H1 (cell line): ENCODE measurements around the gene FBXO46. TPM values are rescaled to one million over a fixed set of nuclear protein-coding genes. Genes with fewer than 3 reads are reported as not detected.

ENCODE experiments used
- CTCF ChIA-PET: fragments of 300-600 bp; sonication (Branson Sonifier 250); formaldehyde crosslinking; loops from one replicate; lab custom pipeline; 2021; ENCODE audit not compliant: partially characterized antibody; lab: Charles Lee
- POLR2A ChIA-PET: fragments of 300-600 bp; sonication (Branson Sonifier 250); formaldehyde crosslinking; loops from one replicate; lab custom pipeline; 2021; ENCODE audit warnings: inconsistent platforms; ENCODE audit not compliant: partially characterized antibody; lab: Charles Lee
- DNase-seq, 2 experiments: peaks; one replicate each; pipeline versions ENCODE4 v3.0.0 to v3.0.0-alpha.2; 2010 to 2022; ENCODE audit warnings: low spot score in 2 of 2, low read depth in 1 of 2, mixed read lengths in 1 of 2
- FAIRE-seq: peaks from 2 replicates; lab custom pipeline; 2011; peaks lifted over from hg19 to GRCh38; lab: Jason Lieb, UNC
- H2AFZ ChIP-seq: 2 replicates; pipeline ENCODE4 v1.8.1; 2012; ENCODE audit warnings: low read length, inconsistent platforms
- H2AK5ac ChIP-seq: 2 replicates; pipeline ENCODE4 v1.6.1; 2013; ENCODE audit warnings: low read depth, low read length
- H2BK120ac ChIP-seq: replicated peaks from 2 replicates; pipeline ENCODE3; 2013; ENCODE audit warnings: low read depth, low read length, inconsistent platforms
- H2BK12ac ChIP-seq: 2 replicates; pipeline ENCODE4 v1.6.1; 2013; ENCODE audit warnings: low read depth, low read length
- H2BK15ac ChIP-seq: 2 replicates; pipeline ENCODE4 v1.6.1; 2013; ENCODE audit warnings: low read length
- H2BK20ac ChIP-seq: 2 replicates; pipeline ENCODE4 v1.6.1; 2013; ENCODE audit warnings: low read length
- H2BK5ac ChIP-seq: 2 replicates; pipeline ENCODE4 v1.6.1; 2013; ENCODE audit warnings: low read depth, low read length
- H3K14ac ChIP-seq: 2 replicates; pipeline ENCODE4 v1.6.1; 2013; ENCODE audit warnings: inconsistent platforms; ENCODE audit not compliant: insufficient read length
- H3K18ac ChIP-seq: 2 replicates; pipeline ENCODE4 v1.6.1; 2013; ENCODE audit warnings: low read length; ENCODE audit errors: extremely low read depth
- H3K23ac ChIP-seq: 2 replicates; pipeline ENCODE4 v1.6.1; 2013; ENCODE audit warnings: inconsistent platforms; ENCODE audit not compliant: insufficient read length
- H3K23me2 ChIP-seq: 2 replicates; pipeline ENCODE4 v1.6.1; 2013; ENCODE audit warnings: low read depth, low read length
- H3K27ac ChIP-seq: 2 replicates; pipeline ENCODE4 v1.6.1; 2011; ENCODE audit warnings: low read depth, low read length, inconsistent platforms
- H3K27me3 ChIP-seq, 4 experiments: replicated peaks in 1 of 4; 1 replicate in 1 of 4; 2 replicates in 3 of 4; pipeline versions ENCODE4 v1.6.1 to v1.8.1; 2011 to 2013; ENCODE audit warnings: low read length in 3 of 4, mild to moderate bottlenecking in 3 of 4, inconsistent platforms in 2 of 4, mixed read lengths in 2 of 4, moderate library complexity in 1 of 4; ENCODE audit not compliant: control insufficient read depth in 3 of 4, insufficient read depth in 3 of 4; ENCODE audit errors: extremely low read depth in 1 of 4
- H3K36me3 ChIP-seq, 4 experiments: 2 replicates each; pipeline versions ENCODE4 v1.6.1 to v1.8.1; 2011 to 2013; ENCODE audit warnings: mild to moderate bottlenecking in 4 of 4, low read length in 3 of 4, moderate library complexity in 2 of 4, control low read depth in 1 of 4, inconsistent platforms in 1 of 4; ENCODE audit not compliant: insufficient read depth in 4 of 4, control insufficient read depth in 2 of 4
- H3K4ac ChIP-seq: replicated peaks from 2 replicates; pipeline ENCODE3; 2013; ENCODE audit warnings: low read length, low read depth, mixed read lengths, inconsistent platforms; ENCODE audit not compliant: insufficient read length
- H3K4me1 ChIP-seq, 4 experiments: replicated peaks in 1 of 4; 1 replicate in 1 of 4; 2 replicates in 3 of 4; pipeline versions ENCODE4 v1.6.1 to v1.8.1; 2011 to 2013; ENCODE audit warnings: low read length in 3 of 4, inconsistent platforms in 2 of 4, mixed read lengths in 1 of 4; ENCODE audit not compliant: insufficient read depth in 4 of 4, control insufficient read depth in 3 of 4
- H3K4me2 ChIP-seq, 2 experiments: 2 replicates each; pipeline versions ENCODE4 v1.6.1 to v1.8.1; 2011 to 2013; ENCODE audit warnings: low read depth in 2 of 2, low read length in 2 of 2, control low read depth in 1 of 2, inconsistent platforms in 1 of 2, mild to moderate bottlenecking in 1 of 2; ENCODE audit not compliant: insufficient read depth in 1 of 2
- H3K4me3 ChIP-seq, 4 experiments: fragments of 200-600, 300-600 bp in 1 of 4; sonication (generic), shearing (Covaris generic), sonication (Bioruptor Twin) in 1 of 4; 2 replicates each; pipeline versions ENCODE4 v1.5.1 to v1.8.1; 2011 to 2016; ENCODE audit warnings: low read length in 4 of 4, low read depth in 3 of 4, control low read depth in 2 of 4, inconsistent platforms in 2 of 4, mild to moderate bottlenecking in 2 of 4, mixed read lengths in 1 of 4, moderate library complexity in 1 of 4; ENCODE audit not compliant: insufficient read depth in 2 of 4; ENCODE audit errors: extremely low read depth in 1 of 4
- H3K56ac ChIP-seq: replicated peaks from 2 replicates; pipeline ENCODE3; 2013; ENCODE audit warnings: low read depth, mild to moderate bottlenecking, mixed read lengths, low read length, inconsistent platforms; ENCODE audit not compliant: insufficient read length
- H3K79me1 ChIP-seq: 2 replicates; pipeline ENCODE4 v1.6.1; 2013; ENCODE audit warnings: low read depth, low read length, control low read depth
- H3K79me2 ChIP-seq, 2 experiments: 2 replicates each; pipeline versions ENCODE4 v1.6.1 to v1.8.1; 2012 to 2013; ENCODE audit warnings: low read length in 2 of 2, mild to moderate bottlenecking in 2 of 2, inconsistent platforms in 1 of 2; ENCODE audit not compliant: insufficient read depth in 2 of 2, control insufficient read depth in 1 of 2
- H3K9ac ChIP-seq, 4 experiments: replicated peaks in 1 of 4; 1 replicate in 1 of 4; 2 replicates in 3 of 4; pipeline versions ENCODE4 v1.6.1 to v1.8.1; 2011 to 2013; ENCODE audit warnings: low read depth in 3 of 4, low read length in 3 of 4, control low read depth in 2 of 4, mild to moderate bottlenecking in 2 of 4, moderate library complexity in 2 of 4, inconsistent platforms in 1 of 4; ENCODE audit errors: extremely low read depth in 1 of 4
- H3K9me3 ChIP-seq, 2 experiments: 2 replicates each; pipeline versions ENCODE4 v1.6.1 to v1.8.1; 2012 to 2013; ENCODE audit warnings: mild to moderate bottlenecking in 2 of 2, moderate library complexity in 2 of 2, control low read depth in 1 of 2, inconsistent platforms in 1 of 2, low read depth in 1 of 2, low read length in 1 of 2, mixed read lengths in 1 of 2; ENCODE audit not compliant: insufficient read depth in 2 of 2
- H4K20me1 ChIP-seq, 2 experiments: replicated peaks in 1 of 2; 2 replicates each; pipeline versions ENCODE3 to v1.8.1; 2011 to 2013; ENCODE audit warnings: inconsistent platforms in 2 of 2, low read length in 2 of 2, mild to moderate bottlenecking in 1 of 2; ENCODE audit not compliant: insufficient read depth in 2 of 2, control insufficient read depth in 1 of 2
- H4K5ac ChIP-seq: 2 replicates; pipeline ENCODE4 v1.6.1; 2013; ENCODE audit warnings: low read length, low read depth, mixed read lengths, inconsistent platforms; ENCODE audit not compliant: insufficient read length
- H4K8ac ChIP-seq: 2 replicates; pipeline ENCODE4 v1.8.0; 2013; ENCODE audit warnings: mild to moderate bottlenecking, moderate library complexity, low read length, inconsistent platforms; ENCODE audit not compliant: insufficient read depth; ENCODE audit errors: extremely low read depth
- H4K91ac ChIP-seq: replicated peaks from 2 replicates; pipeline ENCODE3; 2013; ENCODE audit warnings: low read length, mixed read lengths, inconsistent platforms; ENCODE audit not compliant: insufficient read length
- CTBP2 ChIP-seq: IDR thresholded peaks from 2 replicates; pipeline ENCODE4 v1.7.0; 2011; ENCODE audit warnings: borderline replicate concordance, mild to moderate bottlenecking, moderate library complexity, mixed read lengths, low read length; ENCODE audit not compliant: insufficient read depth, insufficient read length
- POLR2AphosphoS5 ChIP-seq: IDR thresholded peaks from 2 replicates; pipeline ENCODE4 v1.6.1; 2011; ENCODE audit warnings: low read depth, low read length
- SIRT6 ChIP-seq: IDR thresholded peaks from one replicate; pipeline ENCODE4 v1.7.1; 2012; ENCODE audit warnings: low read length, inconsistent platforms
- WGBS, 2 experiments: shearing (Covaris generic) in 1 of 2; methylation state at CpG; one replicate each; pipeline versions ENCODE4 v1.1.6 to v1.1.7; 2013 to 2015; ENCODE audit warnings: low lambda C conversion rate in 2 of 2, mixed read lengths in 2 of 2, inconsistent platforms in 1 of 2, low coverage in 1 of 2, missing lambda C conversion rate in 1 of 2; ENCODE audit not compliant: insufficient replicate concordance in 2 of 2, insufficient coverage in 1 of 2, insufficient read length in 1 of 2; ENCODE audit errors: extremely low coverage in 1 of 2, missing lambda C conversion rate in 1 of 2; 5-methylcytosine and 5-hydroxymethylcytosine counted together
- polyA plus RNA-seq, 7 experiments: library from polyadenylated mRNA; depleted of rRNA in 3 of 7; stranded (reverse) in 5 of 7; unstranded in 2 of 7; fragments of >200 nt in 5 of 7; fragments of 200-250 nt in 2 of 7; gene quantifications; 1 replicate in 5 of 7; 2 replicates in 1 of 7; 4 replicates in 1 of 7; pipeline versions ENCODE4 v1.2.1 to v1.2.3, GENCODE V29; 2011 to 2013; ENCODE audit warnings: missing spikeins in 2 of 7, mixed read lengths in 2 of 7
- total RNA-seq: library from RNA; stranded (reverse); fragmentation: NEBNext Ultra II Directional; extraction: Animal tissue kit (Norgen Biotek cat#: 25700); gene quantifications from 2 replicates; pipeline ENCODE4 v1.2.1, GENCODE V29; 2021

FBXO46 gene
- total and polyA plus RNA-seq, 2 of the 8 experiments (the other 6 are each of a cell fraction or from before 2014, with no cell fraction given): 11.2 to 38.9 TPM

DNA sequence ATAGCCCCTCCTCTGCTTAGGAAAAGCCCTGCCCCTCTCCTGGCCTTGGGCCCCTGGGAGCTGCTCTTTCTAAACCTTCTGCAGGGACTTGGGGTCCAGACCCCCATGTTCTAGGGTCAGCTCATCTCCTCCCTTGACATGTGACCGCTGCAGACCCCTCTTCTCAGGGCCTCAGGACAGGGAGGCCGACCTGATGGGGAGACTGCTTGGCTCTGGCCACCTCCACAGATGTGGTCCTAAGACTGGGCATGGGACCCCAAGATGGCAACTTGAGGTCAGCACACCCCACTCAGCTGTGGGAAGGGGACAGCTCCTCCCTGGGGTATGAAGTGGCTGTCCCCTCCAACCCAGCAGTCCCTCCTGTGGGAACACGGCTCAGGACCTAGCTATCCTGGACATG, 42.2 kb upstream of the FBXO46 start:
- no peak overlapping the region for H2BK5ac ChIP-seq
- no peak overlapping the region for H3K27ac ChIP-seq
- no peak overlapping the region for H3K4me3 ChIP-seq
- H3K56ac ChIP-seq: no peak overlapping the region
- H2AFZ ChIP-seq: no peak overlapping the region
- no peaks in the 10 kb centered on the region for H3K79me2 ChIP-seq
- no peak for DNase-seq
- H2BK20ac ChIP-seq: no peak overlapping the region
- H3K9ac ChIP-seq: no peak overlapping the region
- peak overlapping the region; percentile 49 for H4K91ac ChIP-seq
- H2BK12ac ChIP-seq: no peak overlapping the region
- H3K4me1 ChIP-seq: peaks cover 0 to 7% (median 5%) of the 10 kb centered on the region in 4 experiments; a peak in 4 of 7 replicates
- H3K79me1 ChIP-seq: no peaks in the 10 kb centered on the region
- ChIA-PET POLR2A (interaction anchor here (0.9 to 16.2 kb wide), 15 partner anchors 8 to 373 kb away, joined by 3 to 284 read pairs (median 6); partner anchors contain the start of genes DMPK, FBXO46, MEIOSIN and RSPH6A), CTCF (interaction anchor here (0.6 to 6.7 kb wide), 13 partner anchors 9 to 334 kb away, joined by 3 to 55 read pairs (median 4); partner anchors contain the start of genes DMPK, DMWD, MEIOSIN and RSPH6A)
- H4K20me1 ChIP-seq: peaks cover under 1 to 1% of the 10 kb centered on the region in 2 experiments
- no peaks in the 10 kb centered on the region for H3K9me3 ChIP-seq
- no peak overlapping the region for H2BK120ac ChIP-seq
- peaks cover 23% of the 10 kb centered on the region for H3K23me2 ChIP-seq
- no peak overlapping the region for H2BK15ac ChIP-seq
- no peak overlapping the region for H3K14ac ChIP-seq
- no peak overlapping the region for H3K4me2 ChIP-seq
- no peak overlapping the region for H2AK5ac ChIP-seq
- no peak overlapping the region for H3K18ac ChIP-seq
- FAIRE-seq: no peak
- TF ChIP-seq CTBP2 (no peak), POLR2AphosphoS5 (0 out of 2 replicates have a peak, but pooled peaks have one; percentile 17), SIRT6 (no peak)
- no peak overlapping the region for H4K5ac ChIP-seq
- 82% methylated on average over 3 of the region's 3 CpGs; no CpG with 5 or more reads in 1 of the 2 experiments for WGBS, 2 experiments
- H3K23ac ChIP-seq: no peak overlapping the region
- no peak overlapping the region for H3K4ac ChIP-seq
- no peaks in the 10 kb centered on the region for H3K27me3 ChIP-seq
- H4K8ac ChIP-seq: peak overlapping the region; percentile 35; the same call in 1 of the 2 replicates
- peaks cover 6 to 10% (median 7%) of the 10 kb centered on the region in 4 experiments; a peak in 5 of 8 replicates for H3K36me3 ChIP-seq
